Left renal pelvis (tissue), 4 donors: ENCODE results near the gene ZFP28. TPM values are rescaled to one million over a fixed set of nuclear protein-coding genes. Genes with fewer than 3 reads are reported as not detected.

Experiments
- DNase-seq, 4 donors: peaks; one replicate each; pipeline ENCODE4 v3.0.0-alpha.2; 2013; ENCODE audit warnings: low read depth in 4 of 4, low spot score in 3 of 4
- polyA plus RNA-seq, 4 donors: library from polyadenylated mRNA; unstranded; fragments of 120-200 nt; gene quantifications; one replicate each; pipeline ENCODE4 v1.2.1, GENCODE V29; 2013; ENCODE audit not compliant: insufficient read length in 4 of 4

Gene ZFP28
- polyA plus RNA-seq, 4 donors, result 13.8 to 15.4 (median 14.3) TPM

DNA sequence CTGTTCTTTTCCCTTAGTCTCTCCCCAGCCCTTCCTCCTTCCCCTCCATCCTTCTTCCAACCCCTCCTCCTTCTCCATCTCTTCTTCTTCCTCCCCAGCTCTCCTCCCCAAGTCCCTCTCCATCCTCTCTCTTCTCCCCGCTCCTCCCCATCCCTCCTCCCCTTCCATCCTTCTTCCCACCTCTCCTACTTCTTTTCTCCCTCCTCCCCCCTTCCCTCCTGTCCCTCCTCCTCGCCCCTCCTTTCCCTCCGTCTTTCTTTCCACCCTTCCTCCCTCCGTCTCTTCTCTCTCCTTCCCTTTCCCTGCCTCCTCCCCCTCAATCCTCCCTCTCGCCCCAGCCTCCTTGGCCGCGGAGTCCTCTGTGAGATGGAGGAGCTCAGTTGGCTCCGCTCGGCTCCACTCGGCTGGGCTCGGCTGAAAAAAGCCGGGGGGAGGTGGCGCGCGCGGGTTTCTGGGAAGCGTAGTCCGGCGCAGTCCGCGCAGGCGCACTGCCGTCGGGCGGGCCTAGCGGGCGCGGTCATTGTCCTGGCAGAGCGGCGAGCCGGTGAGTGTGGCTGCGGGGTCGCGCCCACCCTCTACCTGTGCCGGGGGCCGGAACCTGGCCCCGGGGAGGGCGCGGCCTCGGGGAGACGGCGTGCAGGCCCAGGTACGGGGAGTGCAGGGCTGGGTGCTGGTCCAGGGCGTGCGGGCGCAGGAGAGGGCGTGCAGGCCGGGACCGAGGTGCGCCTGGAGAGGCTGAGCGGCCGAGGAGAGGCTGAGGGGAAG is 56.2 kb downstream of the ZFP28 start, which contains the start of gene ZNF71:
ZNF71 (plus strand) TSS at position 520 of the 765 bp plus-strand sequence. CDS start 6,257 bp downstream, outside the sequence.
- DNase-seq, result peak; percentile 73 to 81 (median 80)

DNA sequence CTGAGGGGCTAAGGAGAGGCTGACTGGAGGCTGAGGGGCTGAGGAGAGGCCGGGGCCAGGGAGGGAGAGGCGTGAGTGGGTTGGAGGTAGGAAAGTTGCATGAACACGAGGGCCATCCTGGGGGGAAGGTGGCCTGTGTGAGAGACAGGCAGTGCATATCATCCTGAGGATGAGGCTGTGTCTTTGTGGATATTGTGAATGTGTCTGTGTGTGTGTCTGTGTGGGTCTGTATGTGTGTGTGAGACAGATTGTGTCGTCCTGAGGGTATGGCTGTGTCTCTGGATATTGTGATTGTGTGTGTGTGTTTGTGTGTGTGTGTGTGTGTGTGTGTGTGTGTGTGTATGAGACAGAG is 56.8 kb downstream of the ZFP28 start:
- DNase-seq, result peak in 1 of 4 donors; percentile 25

DNA sequence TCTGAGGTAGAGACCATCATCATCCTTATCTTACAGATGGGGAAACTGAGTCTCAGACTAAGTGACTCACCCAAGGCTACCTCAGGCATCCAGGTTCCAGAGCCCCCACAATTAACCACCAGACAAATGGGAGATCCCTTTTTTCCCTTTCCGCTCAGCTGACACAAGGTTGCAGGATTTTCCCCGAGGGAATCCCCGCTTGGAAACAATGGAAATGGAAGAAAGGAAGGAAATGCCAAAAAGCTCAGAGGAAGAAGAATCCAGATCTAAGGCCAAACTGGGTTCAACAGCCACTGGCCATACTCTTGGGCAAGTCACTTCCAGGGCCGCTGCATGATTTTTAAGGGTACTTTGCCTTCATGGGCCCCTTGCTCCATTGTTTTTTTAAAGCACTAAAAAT is 57.9 kb downstream of the ZFP28 start:
- DNase-seq, result no peak

DNA sequence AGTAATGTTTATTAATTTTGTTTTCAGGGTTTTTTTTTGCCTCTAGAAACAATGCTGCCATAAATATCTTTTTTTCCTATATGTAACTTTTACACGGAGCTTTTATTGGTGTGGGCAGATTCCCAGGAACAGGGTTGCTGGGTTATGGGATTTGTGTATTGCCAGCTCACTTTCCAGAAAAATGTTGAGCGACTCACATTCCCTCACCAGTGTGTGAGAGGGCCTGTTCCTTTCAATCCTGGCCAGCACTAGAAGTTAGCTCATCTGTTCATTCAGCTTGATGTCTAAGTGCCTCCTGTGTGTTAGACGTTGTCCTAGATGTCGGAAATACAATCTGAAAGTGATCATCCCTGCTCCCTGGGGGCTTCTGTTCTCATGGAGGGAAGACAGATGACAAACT is 58.9 kb downstream of the ZFP28 start:
- DNase-seq, result no peak

DNA sequence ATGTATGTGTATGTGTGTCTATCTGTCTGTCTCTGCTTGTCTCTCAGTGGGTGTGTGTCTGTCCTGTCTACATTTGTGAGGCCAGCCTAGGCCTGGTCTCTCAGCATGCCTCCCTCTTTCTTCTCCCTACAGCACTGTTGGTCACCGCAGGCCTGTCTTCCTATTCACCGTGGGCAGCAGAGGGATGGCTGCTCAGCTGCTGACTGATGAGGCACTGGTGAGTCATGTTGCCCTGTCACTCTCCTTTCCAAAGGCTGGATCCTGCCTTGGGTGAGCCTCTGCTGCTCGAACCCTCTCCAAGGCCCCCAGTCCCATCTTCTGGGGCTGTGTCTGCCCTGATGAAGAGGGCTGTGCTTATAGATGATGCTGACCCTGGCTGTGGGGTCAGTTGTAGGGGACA is 62.6 kb downstream of the ZFP28 start:
- DNase-seq, result no peak

DNA sequence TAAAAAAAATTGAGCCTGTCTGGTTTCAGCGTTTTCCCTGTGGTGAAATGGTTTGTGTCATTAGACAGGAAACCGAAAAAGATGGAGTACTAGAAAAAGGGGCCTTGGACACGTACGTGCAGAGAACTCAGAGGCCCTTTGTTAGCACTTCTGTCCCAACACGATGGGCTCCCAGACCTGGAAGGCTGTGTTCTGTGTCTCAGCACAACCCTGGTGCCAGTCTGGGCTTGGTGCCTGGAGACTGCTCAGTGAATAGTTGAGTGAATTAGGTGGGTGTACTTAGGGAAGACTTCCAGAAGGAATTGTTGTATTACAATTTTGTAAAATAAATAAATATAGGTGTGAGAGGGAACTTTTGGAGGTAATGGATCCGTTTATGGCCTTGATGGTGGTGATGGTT is 65.1 kb downstream of the ZFP28 start:
- no peak for DNase-seq

Other genes with a start within 250 kb of the ZFP28 start
- gene ZSCAN5A, start 224.1 kb upstream of the ZFP28 start, polyA plus RNA-seq, result 10 to 100 TPM; 12.3 to 16.7 (median 13.5) TPM
- 10 to 100 TPM in 2 of 4 donors, 1 to 10 TPM in 2; 6.8 to 13.7 (median 10.3) TPM for gene ZNF582, start 145.4 kb upstream of the ZFP28 start, polyA plus RNA-seq
- 10 to 100 TPM in 2 of 4 donors, 1 to 10 TPM in 2; 8.0 to 15.6 (median 9.8) TPM for gene ZNF583, start 134.6 kb upstream of the ZFP28 start, polyA plus RNA-seq
- 10 to 100 TPM; 14.7 to 27.1 (median 18.6) TPM for gene ZNF667, start 61.6 kb upstream of the ZFP28 start, polyA plus RNA-seq
- gene ZNF471, start 31.1 kb upstream of the ZFP28 start, polyA plus RNA-seq, result 10 to 100 TPM; 18.9 to 28.7 (median 21.5) TPM
- gene ZNF470, start 28.5 kb downstream of the ZFP28 start, polyA plus RNA-seq, result 10 to 100 TPM in 3 of 4 donors, 1 to 10 TPM in 1; 5.7 to 10.6 (median 10.4) TPM
- gene ZNF71, start 56.4 kb downstream of the ZFP28 start, polyA plus RNA-seq, result 1 to 10 TPM; 8.0 to 10.0 (median 9.0) TPM
- gene SMIM17, start 104.2 kb downstream of the ZFP28 start, polyA plus RNA-seq, result 1 to 10 TPM; 1.0 to 2.0 (median 1.6) TPM
- gene ZNF835, start 132.8 kb downstream of the ZFP28 start, polyA plus RNA-seq, result 1 to 10 TPM; 4.6 to 5.6 (median 5.2) TPM